ENCODE results near the gene ATP6V1G2.

Gene ATP6V1G2

DNA sequence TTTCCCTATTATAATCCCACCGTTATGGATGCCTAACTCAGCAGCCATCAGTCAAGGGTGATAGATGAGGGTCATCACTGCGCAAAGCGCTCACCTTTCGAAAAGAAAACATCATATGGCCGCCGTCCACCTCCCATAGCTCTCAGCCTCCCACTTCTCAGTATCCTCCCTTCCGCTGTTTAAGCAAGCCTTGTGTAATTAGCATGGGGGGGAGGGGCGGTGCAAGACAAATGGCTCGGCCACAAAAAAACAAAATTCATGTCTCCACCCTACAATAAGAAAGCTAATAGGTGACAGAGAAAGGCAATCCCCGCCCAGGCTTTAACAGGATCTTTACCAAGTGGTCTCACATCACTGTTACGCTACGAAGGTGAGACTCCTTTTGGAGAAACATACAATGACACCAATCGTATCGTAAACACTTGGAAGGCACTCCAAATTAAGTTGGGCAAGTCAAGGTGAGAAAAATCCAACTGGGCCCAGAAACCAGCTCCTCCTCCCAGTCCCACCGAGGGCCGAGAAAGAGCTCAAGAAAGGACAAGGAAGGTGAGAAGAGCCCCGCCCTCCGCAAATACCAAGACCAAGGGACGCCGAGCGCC lies 5.2 kb downstream of the ATP6V1G2 start:
- peak overlapping the region; percentile 97 for H3K4me3 ChIP-seq (ENCODE audit: low read depth, low read length)
- ChIA-PET POLR2A (interaction anchor here (0.7 to 2.3 kb wide), 9 partner anchors 10 to 1751 kb away, joined by 3 to 13 read pairs (median 5); partner anchors contain the start of genes HSPA1B and MCCD1), CTCF (interaction anchor here (0.8 to 38.4 kb wide), 9 partner anchors 10 to 140 kb away, joined by 3 to 1569 read pairs (median 4); partner anchors contain the start of genes LST1, LTB, NCR3 and TNF)
- no peak for DNase-seq (ENCODE audit: low read depth, low spot score)
- TF ChIP-seq, protein P1, sequence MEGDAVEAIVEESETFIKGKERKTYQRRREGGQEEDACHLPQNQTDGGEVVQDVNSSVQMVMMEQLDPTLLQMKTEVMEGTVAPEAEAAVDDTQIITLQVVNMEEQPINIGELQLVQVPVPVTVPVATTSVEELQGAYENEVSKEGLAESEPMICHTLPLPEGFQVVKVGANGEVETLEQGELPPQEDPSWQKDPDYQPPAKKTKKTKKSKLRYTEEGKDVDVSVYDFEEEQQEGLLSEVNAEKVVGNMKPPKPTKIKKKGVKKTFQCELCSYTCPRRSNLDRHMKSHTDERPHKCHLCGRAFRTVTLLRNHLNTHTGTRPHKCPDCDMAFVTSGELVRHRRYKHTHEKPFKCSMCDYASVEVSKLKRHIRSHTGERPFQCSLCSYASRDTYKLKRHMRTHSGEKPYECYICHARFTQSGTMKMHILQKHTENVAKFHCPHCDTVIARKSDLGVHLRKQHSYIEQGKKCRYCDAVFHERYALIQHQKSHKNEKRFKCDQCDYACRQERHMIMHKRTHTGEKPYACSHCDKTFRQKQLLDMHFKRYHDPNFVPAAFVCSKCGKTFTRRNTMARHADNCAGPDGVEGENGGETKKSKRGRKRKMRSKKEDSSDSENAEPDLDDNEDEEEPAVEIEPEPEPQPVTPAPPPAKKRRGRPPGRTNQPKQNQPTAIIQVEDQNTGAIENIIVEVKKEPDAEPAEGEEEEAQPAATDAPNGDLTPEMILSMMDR (IDR thresholded peaks at IDR 0.05; ENCODE audit: insufficient read depth, low read length, missing control alignments) = no peak

DNA sequence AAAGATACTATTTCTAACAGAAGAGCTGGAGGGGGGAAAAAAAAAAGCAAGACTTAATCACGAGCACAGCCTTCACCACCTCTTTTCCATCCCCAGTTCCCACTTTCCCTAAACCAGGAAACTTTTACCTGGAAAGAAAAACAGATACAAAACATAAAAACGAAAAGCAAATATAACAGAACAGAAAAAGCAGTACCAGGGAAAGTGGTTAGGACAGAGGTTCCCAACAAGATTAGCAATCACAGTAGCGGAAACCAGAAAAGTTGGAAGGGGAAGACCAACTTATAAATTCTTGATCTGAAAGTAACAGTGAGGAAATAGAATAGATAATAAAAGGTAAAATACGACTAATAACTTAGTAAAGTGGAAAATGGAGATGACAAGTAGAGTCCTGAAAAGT lies 5.8 kb downstream of the ATP6V1G2 start:
- no peak for DNase-seq (ENCODE audit: low read depth, low spot score)
- peak overlapping the region; percentile 97 for H3K4me3 ChIP-seq (ENCODE audit: low read depth, low read length)
- POLR2A ChIA-PET = interaction anchor here (0.7 to 2.3 kb wide), 6 partner anchors 12 to 1752 kb away, joined by 3 to 13 read pairs (median 4); partner anchors contain the start of genes HSPA1B and MCCD1

DNA sequence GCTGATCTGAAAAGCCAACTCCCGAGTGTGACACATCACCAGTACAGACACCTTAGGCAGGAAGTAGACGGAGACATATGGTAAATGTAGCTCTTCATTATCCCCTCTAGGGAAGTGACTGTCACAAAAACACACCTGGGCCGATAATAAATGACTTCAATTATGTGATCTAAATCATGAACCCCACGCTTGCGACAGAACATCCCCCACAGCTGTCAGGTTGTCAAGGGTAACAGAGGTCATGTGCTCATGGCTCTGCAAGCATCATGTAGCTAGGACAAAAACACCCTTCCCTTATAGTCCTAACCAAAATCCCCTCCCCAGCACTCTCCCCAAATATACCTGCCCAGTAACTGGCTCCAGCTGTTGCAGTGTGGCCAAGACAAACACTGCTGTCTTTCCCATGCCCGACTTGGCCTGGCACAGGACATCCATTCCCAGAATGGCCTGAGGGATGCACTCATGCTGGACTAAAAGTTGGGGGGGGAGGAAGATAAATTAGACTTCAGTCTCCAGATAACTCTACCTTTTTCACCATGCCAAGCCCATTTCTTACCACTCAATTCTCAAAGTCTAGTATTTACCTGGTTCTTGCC lies 7.5 kb downstream of the ATP6V1G2 start:
- H3K4me3 ChIP-seq (ENCODE audit: low read depth, low read length) = peak overlapping the region; percentile 24
- POLR2A ChIA-PET = interaction anchor here (1.0 kb wide), 1 partner anchor 97 kb away, joined by 3 read pairs; no protein-coding TSS in a partner anchor
- no peak for DNase-seq (ENCODE audit: low read depth, low spot score)
- TF ChIP-seq, protein P1 (IDR thresholded peaks at IDR 0.05; ENCODE audit: insufficient read depth, low read length, missing control alignments) = no peak
- CTCF ChIA-PET = interaction anchor here (1.5 to 38.4 kb wide), 4 partner anchors 11 to 49 kb away, joined by 4 to 1569 read pairs (median 10); partner anchors contain the start of genes LST1, LTB, MCCD1 and NCR3

More for the DNA sequence above, 5.8 kb downstream of the ATP6V1G2 start:
- TF ChIP-seq, protein P1 (IDR thresholded peaks at IDR 0.05; ENCODE audit: insufficient read depth, low read length, missing control alignments) = no peak
- CTCF ChIA-PET = interaction anchor here (0.8 to 38.4 kb wide), 5 partner anchors 11 to 68 kb away, joined by 3 to 1569 read pairs (median 5); partner anchors contain the start of genes LST1, LTB, NCR3 and TNF

DNA sequence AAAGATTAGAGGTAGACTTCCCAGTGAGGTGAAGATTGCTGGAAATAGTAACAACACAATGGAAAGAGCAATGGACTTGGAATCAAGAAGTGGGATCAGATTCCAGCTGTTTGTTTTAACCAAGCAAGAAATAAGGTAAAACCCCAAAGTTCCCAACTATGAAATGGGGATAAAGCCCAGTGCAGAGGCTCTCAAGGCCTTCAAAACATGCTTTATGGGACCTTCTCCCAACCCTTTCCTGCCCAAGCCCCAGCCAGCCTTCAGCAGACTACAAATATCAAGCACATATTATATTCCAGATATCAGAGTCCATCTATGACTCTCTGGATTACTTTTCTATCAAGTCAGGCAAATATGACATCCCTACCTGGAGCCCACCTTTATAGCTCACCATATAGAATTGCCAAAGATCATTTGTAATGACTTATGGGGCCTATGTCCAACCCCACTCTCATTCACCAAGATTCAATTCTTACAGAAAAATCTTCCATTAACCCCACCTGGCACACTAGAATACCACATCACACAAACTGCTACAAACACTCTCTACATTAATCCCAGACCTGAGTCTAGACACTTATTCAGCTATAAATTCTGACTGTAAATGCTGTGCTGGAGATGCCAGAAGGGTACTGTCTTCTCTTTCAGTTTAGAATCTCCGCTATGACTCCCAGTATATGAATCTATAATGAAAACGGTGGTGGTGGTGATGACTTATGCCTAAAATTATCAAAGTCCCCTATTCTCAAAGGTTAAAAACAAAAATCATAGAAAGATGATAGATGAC lies 10.7 kb downstream of the ATP6V1G2 start:
- ChIA-PET CTCF (interaction anchor here (1.4 to 38.4 kb wide), 2 partner anchors 52 to 74 kb away, joined by 3 to 1569 read pairs; partner anchors contain the start of genes LST1, LTB, NCR3 and TNF), POLR2A (no interaction called here)
- TF ChIP-seq, protein P1 (IDR thresholded peaks at IDR 0.05; ENCODE audit: insufficient read depth, low read length, missing control alignments) = no peak
- H3K4me3 ChIP-seq (ENCODE audit: low read depth, low read length) = no peak overlapping the region
- no peak for DNase-seq (ENCODE audit: low read depth, low spot score)

DNA sequence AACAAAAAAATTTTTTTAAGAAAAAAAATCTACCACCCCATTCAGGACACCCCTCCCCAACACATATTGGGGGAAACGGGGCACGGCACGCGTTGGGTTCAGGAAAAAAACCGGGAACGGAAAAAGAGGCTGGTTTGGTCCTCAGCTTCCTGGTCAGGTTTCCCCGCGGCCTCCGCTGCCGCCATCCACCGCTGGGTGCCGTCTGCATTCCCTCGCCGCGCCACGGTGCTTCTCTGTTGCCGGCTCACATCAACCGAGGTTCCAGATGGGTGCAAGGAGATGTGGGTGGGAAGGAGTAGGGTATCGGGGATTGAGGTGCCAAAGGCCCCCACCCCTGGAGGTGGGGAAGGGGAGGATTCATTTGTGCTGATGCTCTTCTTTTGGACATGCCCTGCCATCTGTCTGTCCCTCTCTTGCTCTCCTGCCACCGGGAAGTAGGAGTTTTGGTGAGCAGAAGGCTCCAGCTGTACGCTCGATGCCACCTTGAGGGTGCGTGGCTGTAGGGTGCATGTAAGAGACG lies 11.8 kb downstream of the ATP6V1G2 start:
- DNase-seq (ENCODE audit: low read depth, low spot score) = no peak
- H3K4me3 ChIP-seq (ENCODE audit: low read depth, low read length) = no peak overlapping the region
- ChIA-PET CTCF (interaction anchor here (1.3 to 38.4 kb wide), 2 partner anchors 12 to 53 kb away, joined by 4 to 1569 read pairs; partner anchors contain the start of genes ATP6V1G2, LST1, LTB and NCR3), POLR2A (no interaction called here)
- TF ChIP-seq, protein P1 (IDR thresholded peaks at IDR 0.05; ENCODE audit: insufficient read depth, low read length, missing control alignments) = no peak

Data from AG04449 (cell line).